ENCODE measurements around the gene RPS6KA3. TPM values are rescaled to one million over a fixed set of nuclear protein-coding genes. Genes with fewer than 3 reads are reported as not detected.
A peak's percentile ranks its signal among the peaks of the same experiment; 100 is the strongest.
"Not testable (repeated sequence)": the region's sequence is repeated elsewhere in the genome, so short reads cannot be mapped to it uniquely, and the experiment has no call there.

Gene RPS6KA3
- total RNA-seq, 1 experiment from 2014 or later: 8.3 TPM

DNA sequence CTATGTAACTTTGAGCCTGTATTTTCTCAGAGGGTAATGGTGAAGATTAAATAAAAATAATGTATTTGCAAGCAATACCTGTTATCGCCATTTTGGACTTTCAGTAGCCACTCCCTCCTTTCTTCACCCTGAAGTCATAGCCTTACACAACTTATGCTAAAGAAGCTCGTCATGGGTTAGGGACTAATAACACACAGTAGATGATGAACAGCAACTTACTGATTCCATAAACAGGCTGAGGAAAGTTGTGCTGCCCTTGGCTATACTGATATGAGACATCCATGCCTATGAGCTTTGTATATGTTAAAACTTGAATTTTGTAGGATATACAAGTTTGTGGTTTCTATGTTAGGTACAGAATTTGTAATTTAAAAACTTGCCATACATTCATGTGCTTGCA lies 93.4 kb downstream of the RPS6KA3 start:
- Histone ChIP-seq H3K4me3 (ENCODE audit: insufficient read depth, low read depth, low read length) (no peak overlapping the region), H3K36me3 (replicated peaks; ENCODE audit: control insufficient read depth, insufficient read depth, low read length) (no peaks in the 10 kb centered on the region; the same call in 1 of the 2 replicates), H3K27me3 (ENCODE audit: control insufficient read depth, insufficient read depth, low read length) (no peaks in the 10 kb centered on the region)
- no peak for DNase-seq

GRCh38 chrX:20171887-20172286 lies 94.8 kb downstream of the RPS6KA3 start:
- H3K36me3 ChIP-seq (replicated peaks; ENCODE audit: control insufficient read depth, insufficient read depth, low read length): no peaks in the 10 kb centered on the region; the same call in 1 of the 2 replicates
- no peak for DNase-seq
- H3K27me3 ChIP-seq (ENCODE audit: control insufficient read depth, insufficient read depth, low read length): no peaks in the 10 kb centered on the region
- H3K4me3 ChIP-seq (ENCODE audit: insufficient read depth, low read depth, low read length): no peak overlapping the region

DNA sequence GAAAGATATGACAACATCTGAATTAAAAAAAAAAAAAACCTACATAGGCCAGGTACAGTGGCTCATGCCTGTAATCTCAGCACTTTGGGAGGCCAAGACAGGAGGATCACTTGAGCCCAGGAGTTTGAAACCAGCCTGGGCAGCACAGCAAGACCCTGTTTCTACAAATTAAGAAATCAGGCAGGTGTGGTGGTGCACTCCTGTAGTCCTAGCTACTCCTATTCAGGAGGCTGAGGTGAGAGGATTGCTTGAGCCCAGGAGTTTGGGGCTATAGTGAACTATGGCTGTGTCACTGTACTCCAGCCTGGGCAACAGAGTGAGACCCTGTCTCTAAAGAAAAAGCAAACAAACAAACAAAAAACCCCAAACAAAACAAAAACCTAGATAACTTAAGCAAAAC lies 104.2 kb downstream of the RPS6KA3 start:
- DNase-seq; H3K27me3 ChIP-seq (ENCODE audit: control insufficient read depth, insufficient read depth, low read length); H3K36me3 ChIP-seq (replicated peaks; ENCODE audit: control insufficient read depth, insufficient read depth, low read length); H3K4me3 ChIP-seq (ENCODE audit: insufficient read depth, low read depth, low read length): not testable (repeated sequence)

DNA sequence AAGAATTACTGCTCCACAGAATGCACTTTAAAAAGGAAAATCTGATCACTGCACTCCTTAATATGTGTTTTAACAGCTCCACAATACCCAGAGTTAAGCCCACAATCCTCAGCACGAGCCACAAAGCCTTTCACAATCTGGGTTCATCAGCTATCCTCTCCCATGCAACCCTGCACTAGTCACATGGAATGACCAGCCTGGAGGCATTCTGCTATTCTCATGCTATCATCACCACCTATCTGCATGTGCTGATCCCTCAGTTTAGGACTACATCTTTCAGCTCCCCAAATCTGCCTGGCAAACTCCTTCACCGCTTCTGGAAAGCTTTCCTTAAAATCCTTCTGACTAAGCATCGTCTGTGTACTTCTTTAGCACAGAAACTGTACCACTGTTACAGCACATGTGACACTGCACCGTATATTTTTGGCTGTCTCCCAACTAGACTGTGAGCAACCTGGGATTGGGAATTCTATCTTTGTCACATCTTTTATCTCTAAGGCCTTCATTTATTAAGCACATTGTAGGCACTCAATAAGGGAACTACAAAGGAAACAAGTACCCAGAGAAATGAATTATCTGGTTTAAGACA lies 106.8 kb downstream of the RPS6KA3 start:
- no peak overlapping the region for H3K4me3 ChIP-seq (ENCODE audit: insufficient read depth, low read depth, low read length)
- no peaks in the 10 kb centered on the region; the same call in 1 of the 2 replicates for H3K36me3 ChIP-seq (replicated peaks; ENCODE audit: control insufficient read depth, insufficient read depth, low read length)
- DNase-seq: no peak
- no peaks in the 10 kb centered on the region for H3K27me3 ChIP-seq (ENCODE audit: control insufficient read depth, insufficient read depth, low read length)

- H3K4me3 ChIP-seq (ENCODE audit: insufficient read depth, low read depth, low read length): no peak overlapping the region
- no peaks in the 10 kb centered on the region for H3K27me3 ChIP-seq (ENCODE audit: control insufficient read depth, insufficient read depth, low read length)
- no peak for DNase-seq
- H3K36me3 ChIP-seq (replicated peaks; ENCODE audit: control insufficient read depth, insufficient read depth, low read length): no peaks in the 10 kb centered on the region; the same call in 1 of the 2 replicates
These were observed 115.0 kb downstream of the RPS6KA3 start for GRCh38 chrX:20151689-20152088.

DNA sequence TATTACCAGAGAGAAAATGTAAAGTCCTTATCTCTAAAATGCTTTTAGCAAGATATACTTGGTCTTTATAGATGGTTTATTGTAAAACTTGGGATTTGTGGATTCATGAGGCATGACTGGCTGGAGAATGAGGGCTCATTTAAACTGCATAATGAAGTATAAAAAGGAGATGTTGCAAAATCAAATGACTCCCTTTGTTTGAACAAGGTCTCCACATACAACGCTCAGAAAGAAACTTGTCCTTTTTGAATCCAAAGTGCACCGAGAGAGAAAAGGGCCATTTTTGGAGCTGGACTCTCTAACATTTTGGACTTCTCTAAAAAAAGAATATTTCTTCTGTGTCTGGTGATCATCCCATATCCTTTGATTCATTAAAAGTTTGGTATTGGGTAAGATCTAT lies 117.4 kb downstream of the RPS6KA3 start:
- H3K27me3 ChIP-seq (ENCODE audit: control insufficient read depth, insufficient read depth, low read length): no peaks in the 10 kb centered on the region
- DNase-seq: no peak
- H3K36me3 ChIP-seq (replicated peaks; ENCODE audit: control insufficient read depth, insufficient read depth, low read length): no peaks in the 10 kb centered on the region

GRCh38 chrX:20147561-20147960 lies 119.1 kb downstream of the RPS6KA3 start:
- Histone ChIP-seq H3K4me3 (ENCODE audit: insufficient read depth, low read depth, low read length) (no peak overlapping the region), H3K36me3 (replicated peaks; ENCODE audit: control insufficient read depth, insufficient read depth, low read length) (no peaks in the 10 kb centered on the region), H3K27me3 (ENCODE audit: control insufficient read depth, insufficient read depth, low read length) (no peaks in the 10 kb centered on the region)
- DNase-seq: no peak

More for the DNA sequence above, 117.4 kb downstream of the RPS6KA3 start:
- H3K4me3 ChIP-seq (ENCODE audit: insufficient read depth, low read depth, low read length): no peak overlapping the region

DNA sequence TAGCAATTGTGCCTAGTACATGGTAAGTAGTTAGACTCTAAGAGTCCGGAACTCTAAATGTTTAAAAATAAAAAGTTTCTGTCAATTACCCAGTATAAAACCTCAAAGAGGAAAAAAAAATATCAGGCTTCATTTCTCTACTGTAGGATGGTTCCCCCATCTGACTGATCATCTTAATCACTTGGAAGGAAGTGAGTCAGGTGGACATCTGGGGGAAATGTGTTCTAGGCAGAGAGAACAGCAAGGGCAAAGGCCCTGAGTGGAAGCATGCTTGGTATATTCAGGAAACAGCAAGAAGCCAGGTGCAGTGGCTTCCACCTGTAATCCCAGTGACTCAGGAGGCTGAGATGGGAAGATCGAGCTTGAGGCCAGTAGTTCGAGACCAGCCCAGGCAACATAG lies 122.2 kb downstream of the RPS6KA3 start:
- no peaks in the 10 kb centered on the region for H3K36me3 ChIP-seq (replicated peaks; ENCODE audit: control insufficient read depth, insufficient read depth, low read length)
- no peak overlapping the region for H3K4me3 ChIP-seq (ENCODE audit: insufficient read depth, low read depth, low read length)
- no peaks in the 10 kb centered on the region for H3K27me3 ChIP-seq (ENCODE audit: control insufficient read depth, insufficient read depth, low read length)
- DNase-seq: no peak

DNA sequence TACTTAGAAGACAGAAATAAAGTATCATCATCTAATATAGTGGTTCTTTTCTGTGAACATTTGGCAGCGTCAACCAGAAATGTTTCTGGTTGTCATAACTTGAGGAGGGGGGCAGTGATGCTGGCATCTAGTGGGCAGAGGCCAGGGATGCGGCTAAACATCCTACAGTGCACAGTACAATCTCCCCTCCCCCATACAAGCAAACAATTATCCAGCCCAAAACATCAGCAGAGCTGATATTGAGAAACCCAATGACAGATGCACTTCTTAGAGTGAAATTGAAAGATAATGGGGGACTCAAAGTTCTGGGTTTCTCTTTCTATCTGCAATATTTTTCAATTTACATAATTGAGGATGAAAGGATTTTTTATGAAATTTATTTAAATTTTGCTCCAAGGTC lies 123.1 kb downstream of the RPS6KA3 start:
- Histone ChIP-seq H3K4me3 (ENCODE audit: insufficient read depth, low read depth, low read length) (no peak overlapping the region), H3K27me3 (ENCODE audit: control insufficient read depth, insufficient read depth, low read length) (no peaks in the 10 kb centered on the region), H3K36me3 (replicated peaks; ENCODE audit: control insufficient read depth, insufficient read depth, low read length) (no peaks in the 10 kb centered on the region)
- DNase-seq: no peak

DNA sequence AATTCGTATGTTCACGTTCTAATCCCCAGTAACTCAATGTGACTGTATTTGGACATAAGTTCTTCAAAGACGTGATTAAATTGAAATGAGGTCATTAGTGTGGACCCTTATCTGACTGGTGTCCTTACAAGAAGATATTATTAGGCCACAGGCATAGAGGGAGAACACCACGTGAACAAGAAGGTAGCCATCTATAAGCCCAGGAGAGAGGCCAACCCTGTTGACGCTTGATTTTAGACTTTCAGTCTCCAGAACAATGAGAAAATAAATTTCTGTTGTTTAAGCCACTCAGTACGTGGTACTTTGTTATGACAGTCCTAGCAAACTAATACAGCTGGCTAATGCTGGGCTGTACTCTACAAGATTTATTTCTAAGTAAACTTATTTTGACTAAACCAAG lies 123.6 kb downstream of the RPS6KA3 start:
- no peak for DNase-seq
- Histone ChIP-seq H3K27me3 (ENCODE audit: control insufficient read depth, insufficient read depth, low read length) (no peaks in the 10 kb centered on the region), H3K4me3 (ENCODE audit: insufficient read depth, low read depth, low read length) (no peak overlapping the region), H3K36me3 (replicated peaks; ENCODE audit: control insufficient read depth, insufficient read depth, low read length) (no peaks in the 10 kb centered on the region)

DNA sequence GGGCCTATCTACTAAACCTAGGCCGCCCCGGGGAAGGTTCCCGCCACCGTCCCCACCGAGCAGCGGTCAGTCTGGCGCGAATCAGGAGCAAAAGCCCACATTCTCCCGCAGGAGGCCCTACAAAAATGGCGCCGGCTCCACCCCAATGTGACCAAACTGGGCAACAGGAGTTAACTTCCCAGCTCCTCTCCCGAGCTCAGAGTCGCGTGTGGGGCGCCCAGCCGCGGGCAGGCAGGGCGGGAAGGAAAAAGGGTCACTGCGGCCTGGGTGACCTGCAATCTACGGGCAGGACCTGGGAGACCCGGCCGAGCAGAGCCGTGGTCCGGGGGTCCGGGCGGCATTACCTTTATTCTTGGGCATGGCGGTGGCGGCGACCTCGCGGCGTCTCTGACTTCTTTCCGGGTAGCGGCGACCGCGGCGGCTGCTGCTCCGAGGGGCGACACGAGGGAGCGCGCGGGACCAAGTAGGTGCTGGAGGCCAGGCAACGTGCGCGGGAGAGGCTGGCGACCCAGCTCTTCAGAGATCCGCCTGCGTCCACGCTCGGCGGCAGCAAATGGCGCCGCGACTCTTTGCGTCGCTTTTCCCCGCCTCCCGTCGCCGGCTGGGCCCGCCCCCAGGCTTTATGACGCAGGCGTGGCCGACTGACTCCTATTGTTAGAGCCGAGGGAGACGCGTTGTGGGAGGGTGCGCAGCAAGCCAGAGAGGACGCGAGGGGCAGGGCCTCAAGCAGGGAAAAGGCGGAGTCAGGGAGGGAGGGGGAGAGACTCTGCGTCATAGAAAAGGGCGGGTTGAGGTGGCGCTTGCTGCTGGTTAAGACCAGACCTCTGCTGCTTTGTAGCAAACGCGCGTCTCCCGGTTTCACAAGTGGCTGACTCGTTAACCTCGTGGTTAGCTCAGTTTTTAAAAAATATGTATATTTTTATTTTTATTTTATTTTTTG lies 125.2 kb downstream of the RPS6KA3 start, which contains the start of gene EIF1AX:
EIF1AX (minus strand) TSS at position 558 of the 940 bp plus-strand sequence; CDS start at position 360, 198 bp downstream.
- peaks cover 2% of the 10 kb centered on the region for H3K36me3 ChIP-seq (replicated peaks; ENCODE audit: control insufficient read depth, insufficient read depth, low read length)
- peak within 1 kb of the TSS; percentile 75 for H3K4me3 ChIP-seq (ENCODE audit: insufficient read depth, low read depth, low read length)
- no peaks in the 10 kb centered on the region for H3K27me3 ChIP-seq (ENCODE audit: control insufficient read depth, insufficient read depth, low read length)
- DNase-seq: peak; percentile 88

- H3K36me3 ChIP-seq (replicated peaks; ENCODE audit: control insufficient read depth, insufficient read depth, low read length): peaks cover 2% of the 10 kb centered on the region
- no peak for DNase-seq
- peak overlapping the region; percentile 75 for H3K4me3 ChIP-seq (ENCODE audit: insufficient read depth, low read depth, low read length)
These were observed 126.3 kb downstream of the RPS6KA3 start for GRCh38 chrX:20140420-20140819.

DNA sequence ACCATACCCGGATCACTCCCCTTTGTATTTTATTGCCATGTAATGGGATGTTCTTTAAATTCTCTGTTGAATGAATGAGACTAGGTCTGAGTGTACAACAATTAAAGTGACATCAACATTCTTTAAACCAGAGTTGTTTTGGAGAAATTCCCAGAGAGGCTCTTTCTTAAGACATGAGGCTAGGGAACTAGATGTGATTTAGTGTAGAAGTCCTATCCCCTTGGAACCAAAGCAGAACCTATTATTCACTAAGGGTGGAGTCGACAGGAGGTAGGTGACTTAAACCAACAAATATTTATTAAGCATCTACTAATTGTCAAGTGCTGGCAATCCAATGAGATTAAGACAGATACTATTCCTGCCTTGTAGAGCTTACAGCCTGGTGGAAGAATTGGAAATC lies 126.7 kb downstream of the RPS6KA3 start:
- H3K27me3 ChIP-seq (ENCODE audit: control insufficient read depth, insufficient read depth, low read length): no peaks in the 10 kb centered on the region
- H3K4me3 ChIP-seq (ENCODE audit: insufficient read depth, low read depth, low read length): no peak overlapping the region
- no peak for DNase-seq
- peaks cover 4% of the 10 kb centered on the region for H3K36me3 ChIP-seq (replicated peaks; ENCODE audit: control insufficient read depth, insufficient read depth, low read length)

More at GRCh38 chrX:20140420-20140819, 126.3 kb downstream of the RPS6KA3 start:
- no peaks in the 10 kb centered on the region for H3K27me3 ChIP-seq (ENCODE audit: control insufficient read depth, insufficient read depth, low read length)

- no peak overlapping the region for H3K4me3 ChIP-seq (ENCODE audit: insufficient read depth, low read depth, low read length)
- H3K36me3 ChIP-seq (replicated peaks; ENCODE audit: control insufficient read depth, insufficient read depth, low read length): peaks cover 8% of the 10 kb centered on the region
- DNase-seq: no peak
- no peaks in the 10 kb centered on the region for H3K27me3 ChIP-seq (ENCODE audit: control insufficient read depth, insufficient read depth, low read length)
These were observed 130.8 kb downstream of the RPS6KA3 start for GRCh38 chrX:20135944-20136343.

DNA sequence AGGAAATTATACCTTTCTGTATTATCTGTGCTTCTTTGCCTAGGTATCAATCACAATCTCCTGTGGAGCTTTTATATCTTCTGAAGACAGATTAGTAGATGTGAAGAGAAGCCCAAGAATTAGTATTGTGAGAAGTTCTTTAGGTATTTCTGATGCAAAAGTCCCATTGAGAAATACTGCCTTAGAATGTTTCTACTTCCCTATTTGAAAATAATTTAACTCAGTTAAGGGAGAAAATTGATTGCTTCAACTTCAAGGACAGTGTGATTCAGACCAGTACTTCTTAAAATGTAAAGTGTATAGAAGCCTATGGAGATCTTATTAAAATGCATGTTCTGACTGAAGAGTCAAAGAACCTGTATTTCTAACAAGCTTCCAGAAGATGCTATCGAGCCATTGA lies 134.0 kb downstream of the RPS6KA3 start:
- Histone ChIP-seq H3K36me3 (replicated peaks; ENCODE audit: control insufficient read depth, insufficient read depth, low read length) (peaks cover 8% of the 10 kb centered on the region), H3K4me3 (ENCODE audit: insufficient read depth, low read depth, low read length) (no peak overlapping the region), H3K27me3 (ENCODE audit: control insufficient read depth, insufficient read depth, low read length) (no peaks in the 10 kb centered on the region)
- no peak for DNase-seq
